ENCODE results near the gene CTBP2.
"Not testable (repeated sequence)": the region's sequence is repeated elsewhere in the genome, so short reads cannot be mapped to it uniquely, and the experiment has no call there.

CTBP2 gene

DNA sequence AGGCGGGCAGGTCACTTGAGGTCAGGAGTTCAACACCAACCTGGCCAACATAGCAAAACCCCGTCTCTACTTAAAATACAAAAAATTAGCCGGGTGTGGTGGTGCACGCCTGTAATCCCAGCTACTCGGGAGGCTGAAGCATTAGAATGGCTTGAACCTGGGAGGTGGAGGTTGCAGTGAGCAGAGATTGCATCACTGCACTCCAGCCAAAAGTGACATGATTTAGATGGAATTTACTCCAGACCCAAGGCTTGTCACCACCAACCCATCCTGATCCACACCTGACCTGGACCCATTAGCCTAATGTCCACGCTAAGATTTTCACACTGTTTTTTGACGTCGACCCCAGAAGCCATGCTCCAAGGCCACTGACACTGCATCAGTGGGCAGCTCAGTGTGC lies 101.0 kb downstream of the CTBP2 start:
- peaks cover 13% of the 10 kb centered on the region for H3K4me1 ChIP-seq (ENCODE audit: control insufficient read depth, insufficient read depth, low read length)
- H3K9me3 ChIP-seq (ENCODE audit: control insufficient read depth, insufficient read depth, low read length); H3K27ac ChIP-seq (ENCODE audit: low read length); H3K4me3 ChIP-seq (ENCODE audit: low read length); DNase-seq (ENCODE audit: low read depth, low spot score); H3K27me3 ChIP-seq (ENCODE audit: control insufficient read depth, insufficient read depth, low read length); H3K36me3 ChIP-seq (ENCODE audit: control insufficient read depth, insufficient read depth, low read length): not testable (repeated sequence)
- no CpG with 5 or more reads among the region's 8 CpGs for WGBS (ENCODE audit: insufficient coverage, insufficient read length)

DNA sequence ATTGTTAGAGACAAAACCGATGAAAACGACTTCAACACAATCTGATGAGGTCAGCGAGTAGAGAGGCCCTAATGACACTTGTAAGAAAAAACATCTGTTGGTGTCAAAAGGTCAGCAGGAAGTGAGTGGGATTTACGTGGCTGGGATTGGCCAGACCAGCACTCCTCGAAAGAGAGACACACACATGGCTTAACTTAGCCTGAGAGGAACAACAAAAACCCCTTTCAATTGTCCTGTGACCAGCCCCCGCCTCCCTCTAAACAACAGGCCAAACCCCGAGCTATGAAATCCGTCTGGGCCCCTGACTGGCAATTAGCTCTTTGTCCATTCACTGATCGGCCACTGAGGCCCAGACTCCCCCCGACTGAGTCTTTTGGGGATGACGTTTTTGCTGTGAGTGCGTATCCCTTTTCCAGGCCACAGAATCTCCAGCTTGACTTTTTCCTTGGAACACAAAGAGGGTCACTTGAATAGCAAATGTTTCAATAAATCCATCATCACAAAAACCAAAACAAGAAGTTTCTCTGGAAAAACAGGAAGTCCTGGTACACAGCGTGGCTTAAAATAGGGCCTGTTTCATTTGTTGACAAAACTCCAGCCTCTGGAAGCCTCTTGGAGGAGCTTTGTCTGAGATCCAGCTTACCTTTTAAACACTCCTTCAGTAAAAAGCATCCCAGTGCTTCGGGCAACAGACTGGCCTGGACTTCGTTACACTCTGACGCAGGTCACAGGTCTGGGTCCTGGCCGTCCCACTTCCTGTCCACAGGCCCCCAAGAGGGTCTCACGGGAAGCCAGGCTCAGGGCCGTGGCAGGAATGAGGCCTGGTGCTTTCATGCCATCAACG lies 103.0 kb downstream of the CTBP2 start:
- DNase-seq (ENCODE audit: low read depth, low spot score) = no peak
- Histone ChIP-seq H3K9me3 (ENCODE audit: control insufficient read depth, insufficient read depth, low read length) (no peaks in the 10 kb centered on the region), H3K27me3 (ENCODE audit: control insufficient read depth, insufficient read depth, low read length) (no peaks in the 10 kb centered on the region), H3K27ac (ENCODE audit: low read length) (no peak overlapping the region), H3K4me3 (ENCODE audit: low read length) (no peak overlapping the region), H3K36me3 (ENCODE audit: control insufficient read depth, insufficient read depth, low read length) (0 out of 2 replicates have a peak, but pooled peaks cover 6% of the 10 kb centered on the region), H3K4me1 (ENCODE audit: control insufficient read depth, insufficient read depth, low read length) (peaks cover 12% of the 10 kb centered on the region)
- no CpG with 5 or more reads among the region's 20 CpGs for WGBS (ENCODE audit: insufficient coverage, insufficient read length)

- DNase-seq (ENCODE audit: low read depth, low spot score) = no peak
- Histone ChIP-seq H3K27ac (ENCODE audit: low read length) (no peak overlapping the region), H3K4me1 (ENCODE audit: control insufficient read depth, insufficient read depth, low read length) (peaks cover 12% of the 10 kb centered on the region), H3K4me3 (ENCODE audit: low read length) (no peak overlapping the region), H3K9me3 (ENCODE audit: control insufficient read depth, insufficient read depth, low read length) (no peaks in the 10 kb centered on the region), H3K27me3 (ENCODE audit: control insufficient read depth, insufficient read depth, low read length) (no peaks in the 10 kb centered on the region), H3K36me3 (ENCODE audit: control insufficient read depth, insufficient read depth, low read length) (0 out of 2 replicates have a peak, but pooled peaks cover 6% of the 10 kb centered on the region)
- no CpG with 5 or more reads among the region's 21 CpGs for WGBS (ENCODE audit: insufficient coverage, insufficient read length)
Observed at GRCh38 chr10:125056161-125057132, 103.9 kb downstream of the CTBP2 start.

GRCh38 chr10:125055446-125055845 lies 104.9 kb downstream of the CTBP2 start:
- Histone ChIP-seq H3K36me3 (ENCODE audit: control insufficient read depth, insufficient read depth, low read length) (0 out of 2 replicates have a peak, but pooled peaks cover 6% of the 10 kb centered on the region), H3K4me1 (ENCODE audit: control insufficient read depth, insufficient read depth, low read length) (peaks cover 9% of the 10 kb centered on the region), H3K27ac (ENCODE audit: low read length) (no peak overlapping the region), H3K27me3 (ENCODE audit: control insufficient read depth, insufficient read depth, low read length) (no peaks in the 10 kb centered on the region), H3K9me3 (ENCODE audit: control insufficient read depth, insufficient read depth, low read length) (no peaks in the 10 kb centered on the region), H3K4me3 (ENCODE audit: low read length) (no peak overlapping the region)
- no CpG with 5 or more reads among the region's 5 CpGs for WGBS (ENCODE audit: insufficient coverage, insufficient read length)
- DNase-seq (ENCODE audit: low read depth, low spot score) = no peak

DNA sequence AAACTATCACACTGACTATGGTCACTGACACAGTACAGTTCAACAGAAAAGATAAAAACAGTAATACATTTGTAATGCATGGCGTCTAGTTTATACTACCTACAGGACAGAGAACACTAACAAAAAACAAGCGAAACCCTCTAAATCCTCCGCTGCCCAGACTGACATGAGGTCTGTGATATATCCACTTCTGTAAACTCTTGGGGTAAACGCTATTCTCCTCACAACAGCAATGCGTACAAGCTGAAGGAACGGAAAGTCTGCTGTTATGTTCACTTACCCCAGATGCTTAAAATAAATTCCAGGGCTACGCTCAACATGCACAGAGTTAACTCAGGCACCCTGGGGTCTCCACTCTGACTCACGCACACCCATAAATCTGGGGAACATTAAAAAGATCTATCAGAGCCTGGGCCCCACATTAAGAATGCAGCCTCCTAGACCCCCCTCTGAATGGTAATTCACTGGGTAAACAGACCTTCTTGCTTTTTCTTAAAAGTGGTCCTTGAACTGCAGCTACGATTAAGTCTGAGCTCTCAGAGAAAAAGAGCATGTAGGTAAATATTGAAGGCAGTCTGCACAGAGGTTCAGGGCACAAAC lies 105.6 kb downstream of the CTBP2 start:
- Histone ChIP-seq H3K4me3 (ENCODE audit: low read length) (no peak overlapping the region), H3K9me3 (ENCODE audit: control insufficient read depth, insufficient read depth, low read length) (no peaks in the 10 kb centered on the region), H3K27me3 (ENCODE audit: control insufficient read depth, insufficient read depth, low read length) (no peaks in the 10 kb centered on the region), H3K36me3 (ENCODE audit: control insufficient read depth, insufficient read depth, low read length) (0 out of 2 replicates have a peak, but pooled peaks cover 6% of the 10 kb centered on the region), H3K27ac (ENCODE audit: low read length) (no peak overlapping the region), H3K4me1 (ENCODE audit: control insufficient read depth, insufficient read depth, low read length) (peaks cover 9% of the 10 kb centered on the region)
- no peak for DNase-seq (ENCODE audit: low read depth, low spot score)
- WGBS (ENCODE audit: insufficient coverage, insufficient read length) = no CpG with 5 or more reads among the region's 9 CpGs

GRCh38 chr10:125054216-125054615 lies 106.1 kb downstream of the CTBP2 start:
- H3K27ac ChIP-seq (ENCODE audit: low read length) = no peak overlapping the region

GRCh38 chr10:125052146-125052545 lies 108.2 kb downstream of the CTBP2 start:
- H3K4me1 ChIP-seq (ENCODE audit: control insufficient read depth, insufficient read depth, low read length) = peaks cover 19% of the 10 kb centered on the region
- H3K27me3 ChIP-seq (ENCODE audit: control insufficient read depth, insufficient read depth, low read length) = no peaks in the 10 kb centered on the region
- no peak for DNase-seq (ENCODE audit: low read depth, low spot score)
- H3K36me3 ChIP-seq (ENCODE audit: control insufficient read depth, insufficient read depth, low read length) = no peaks in the 10 kb centered on the region
- no peak overlapping the region for H3K27ac ChIP-seq (ENCODE audit: low read length)
- WGBS (ENCODE audit: insufficient coverage, insufficient read length) = no CpG with 5 or more reads among the region's 8 CpGs
- no peak overlapping the region for H3K4me3 ChIP-seq (ENCODE audit: low read length)
- H3K9me3 ChIP-seq (ENCODE audit: control insufficient read depth, insufficient read depth, low read length) = no peaks in the 10 kb centered on the region

More at GRCh38 chr10:125054216-125054615, 106.1 kb downstream of the CTBP2 start:
- Histone ChIP-seq H3K27me3 (ENCODE audit: control insufficient read depth, insufficient read depth, low read length) (no peaks in the 10 kb centered on the region), H3K36me3 (ENCODE audit: control insufficient read depth, insufficient read depth, low read length) (0 out of 2 replicates have a peak, but pooled peaks cover 6% of the 10 kb centered on the region), H3K9me3 (ENCODE audit: control insufficient read depth, insufficient read depth, low read length) (no peaks in the 10 kb centered on the region), H3K4me3 (ENCODE audit: low read length) (no peak overlapping the region), H3K4me1 (ENCODE audit: control insufficient read depth, insufficient read depth, low read length) (peaks cover 13% of the 10 kb centered on the region)
- no CpG with 5 or more reads among the region's 3 CpGs for WGBS (ENCODE audit: insufficient coverage, insufficient read length)
- no peak for DNase-seq (ENCODE audit: low read depth, low spot score)

DNA sequence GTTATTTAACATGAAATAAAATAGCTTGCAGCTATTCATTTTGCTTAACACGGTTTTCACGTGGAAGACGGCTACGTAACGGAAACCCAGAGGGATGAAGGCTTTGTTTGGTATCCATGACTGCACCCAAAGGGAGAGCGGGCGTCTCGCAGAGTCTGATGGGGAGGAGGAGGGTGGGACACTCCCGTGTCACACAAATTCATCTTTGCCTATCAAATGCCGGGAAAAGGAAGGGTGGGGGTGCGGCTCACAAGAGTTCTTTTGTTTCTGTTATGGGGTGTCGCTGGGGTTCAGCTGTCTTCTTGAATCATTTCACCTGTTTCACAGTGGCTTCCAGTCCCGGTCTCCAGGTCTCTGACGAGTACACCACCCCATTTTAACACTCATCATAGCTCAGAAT lies 110.0 kb downstream of the CTBP2 start:
- peaks cover 16% of the 10 kb centered on the region for H3K4me1 ChIP-seq (ENCODE audit: control insufficient read depth, insufficient read depth, low read length)
- H3K36me3 ChIP-seq (ENCODE audit: control insufficient read depth, insufficient read depth, low read length) = no peaks in the 10 kb centered on the region
- DNase-seq (ENCODE audit: low read depth, low spot score) = no peak
- no peaks in the 10 kb centered on the region for H3K9me3 ChIP-seq (ENCODE audit: control insufficient read depth, insufficient read depth, low read length)
- WGBS (ENCODE audit: insufficient coverage, insufficient read length) = no CpG with 5 or more reads among the region's 14 CpGs
- H3K27me3 ChIP-seq (ENCODE audit: control insufficient read depth, insufficient read depth, low read length) = no peaks in the 10 kb centered on the region
- no peak overlapping the region for H3K27ac ChIP-seq (ENCODE audit: low read length)
- no peak overlapping the region for H3K4me3 ChIP-seq (ENCODE audit: low read length)

DNA sequence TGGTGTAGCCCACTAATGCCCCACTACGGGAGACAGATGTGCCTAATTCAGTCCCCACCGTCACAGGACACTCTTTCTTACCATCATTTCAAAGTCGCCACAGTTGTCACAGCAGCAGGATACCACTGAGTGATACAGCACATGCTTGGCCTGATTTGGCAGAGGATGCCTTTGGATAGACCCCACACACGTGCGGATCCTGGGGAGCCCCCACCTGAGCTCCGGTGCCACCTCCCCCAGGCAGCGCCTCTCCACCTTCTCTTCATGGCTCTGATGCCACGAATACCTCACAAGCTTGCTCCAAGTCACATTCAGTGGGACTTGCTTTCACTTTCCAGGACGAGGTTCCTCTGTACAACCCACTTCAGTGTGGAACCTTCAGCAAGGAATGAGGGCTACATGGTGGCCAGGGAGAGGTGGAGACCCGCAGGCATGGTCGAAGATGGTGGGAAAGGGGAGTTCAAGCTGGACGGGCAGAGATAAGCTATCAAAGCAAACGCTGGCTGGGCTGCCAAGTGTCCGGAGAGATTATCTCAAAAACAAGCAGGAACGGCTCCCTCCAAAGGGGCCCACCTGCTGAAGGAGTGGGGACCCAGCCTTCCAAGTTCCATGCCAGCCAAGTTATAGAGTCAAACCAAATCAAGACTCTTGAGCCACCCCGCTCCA lies 111.0 kb downstream of the CTBP2 start:
- no peaks in the 10 kb centered on the region for H3K9me3 ChIP-seq (ENCODE audit: control insufficient read depth, insufficient read depth, low read length)
- H3K27ac ChIP-seq (ENCODE audit: low read length) = no peak overlapping the region
- DNase-seq (ENCODE audit: low read depth, low spot score) = no peak
- H3K36me3 ChIP-seq (ENCODE audit: control insufficient read depth, insufficient read depth, low read length) = no peaks in the 10 kb centered on the region
- H3K4me1 ChIP-seq (ENCODE audit: control insufficient read depth, insufficient read depth, low read length) = peaks cover 14% of the 10 kb centered on the region
- no peak overlapping the region for H3K4me3 ChIP-seq (ENCODE audit: low read length)
- WGBS (ENCODE audit: insufficient coverage, insufficient read length) = no CpG with 5 or more reads among the region's 16 CpGs
- no peaks in the 10 kb centered on the region for H3K27me3 ChIP-seq (ENCODE audit: control insufficient read depth, insufficient read depth, low read length)
